GM18867 (cell line): ENCODE results near the gene NCLN.
A peak's percentile ranks its signal among the peaks of the same experiment; 100 is the strongest.
"Not testable (repeated sequence)": the region's sequence is repeated elsewhere in the genome, so short reads cannot be mapped to it uniquely, and the experiment has no call there.

ENCODE experiments used
- ATAC-seq: cut with Tn5 transposase; IDR thresholded peaks from one replicate; pipeline ENCODE4 v1.9.1; 2021; ENCODE audit warnings: mild to moderate bottlenecking, moderate library complexity; ENCODE audit not compliant: unreplicated experiment

Gene NCLN

GRCh38 chr19:3183721-3184641 is 1.7 kb upstream of the NCLN start:
- no peak for ATAC-seq

- ATAC-seq: peak; percentile 28
Measured at GRCh38 chr19:3184847-3185460, 776 bp upstream of the NCLN start.

- ATAC-seq: peak; percentile 9
Measured at GRCh38 chr19:3186160-3186688, 494 bp downstream of the NCLN start.

GRCh38 chr19:3186891-3187661 is 1.3 kb downstream of the NCLN start:
- ATAC-seq: no peak

GRCh38 chr19:3187662-3188511 is 2.2 kb downstream of the NCLN start:
- no peak for ATAC-seq

GRCh38 chr19:3188627-3189596 is 3.2 kb downstream of the NCLN start:
- ATAC-seq: no peak

- ATAC-seq: no peak
Measured at GRCh38 chr19:3189702-3190469, 4.2 kb downstream of the NCLN start.

- ATAC-seq: no peak
Measured at GRCh38 chr19:3190470-3190770, 4.7 kb downstream of the NCLN start.

GRCh38 chr19:3190921-3191805 is 5.4 kb downstream of the NCLN start:
- no peak for ATAC-seq

GRCh38 chr19:3191806-3192104 is 6.0 kb downstream of the NCLN start:
- not testable (repeated sequence) for ATAC-seq

GRCh38 chr19:3192228-3192635 is 6.5 kb downstream of the NCLN start:
- ATAC-seq: no peak

GRCh38 chr19:3192684-3193083 is 7.0 kb downstream of the NCLN start:
- no peak for ATAC-seq

- no peak for ATAC-seq
Measured at GRCh38 chr19:3193256-3194105, 7.8 kb downstream of the NCLN start.

GRCh38 chr19:3194106-3195087 is 8.7 kb downstream of the NCLN start:
- ATAC-seq: no peak

- ATAC-seq: no peak
Measured at GRCh38 chr19:3196064-3196932, 10.6 kb downstream of the NCLN start.
